T-helper 2 cell treated with Interferon-gamma antibody and Interleukin-4, amounts not matched to agents 5 μg/mL and 100 μg/mL, for 36 hours (primary cell): ENCODE measurements around the gene FUT9.

Source experiments
- DNase-seq: peaks from one replicate; pipeline ENCODE4 v3.0.0; 2021; ENCODE audit warnings: low spot score
- H3K27ac Mint-ChIP-seq: one replicate; pipeline ENCODE4 v1.8.0; 2021; ENCODE audit warnings: mild to moderate bottlenecking, mixed read lengths
- H3K27me3 Mint-ChIP-seq: one replicate; pipeline ENCODE4 v1.8.0; 2021; ENCODE audit warnings: low read depth, mixed read lengths
- H3K36me3 Mint-ChIP-seq: one replicate; pipeline ENCODE4 v1.8.0; 2021; ENCODE audit warnings: low read depth, mixed read lengths
- H3K4me1 Mint-ChIP-seq: one replicate; pipeline ENCODE4 v1.8.0; 2021; ENCODE audit warnings: low read depth, mixed read lengths
- H3K4me3 Mint-ChIP-seq: one replicate; pipeline ENCODE4 v1.8.0; 2022; ENCODE audit warnings: mild to moderate bottlenecking, moderate library complexity, mixed read lengths
- H3K9me3 Mint-ChIP-seq: one replicate; pipeline ENCODE4 v1.8.0; 2021; ENCODE audit warnings: mixed read lengths

Gene FUT9

GRCh38 chr6:96171112-96171511 lies 155.3 kb downstream of the FUT9 start:
- Mint-ChIP-seq H3K36me3 (no peaks in the 10 kb centered on the region), H3K9me3 (no peaks in the 10 kb centered on the region), H3K4me3 (no peak overlapping the region), H3K27ac (no peak overlapping the region), H3K4me1 (no peaks in the 10 kb centered on the region), H3K27me3 (no peaks in the 10 kb centered on the region)
- no peak for DNase-seq

- Mint-ChIP-seq H3K4me3 (no peak overlapping the region), H3K36me3 (no peaks in the 10 kb centered on the region), H3K4me1 (no peaks in the 10 kb centered on the region), H3K9me3 (no peaks in the 10 kb centered on the region), H3K27me3 (no peaks in the 10 kb centered on the region), H3K27ac (no peak overlapping the region)
- DNase-seq, result no peak
These were observed 169.0 kb downstream of the FUT9 start for GRCh38 chr6:96184798-96185197.

GRCh38 chr6:96186094-96186493 lies 170.3 kb downstream of the FUT9 start:
- H3K9me3 Mint-ChIP-seq, result no peaks in the 10 kb centered on the region
- no peak for DNase-seq
- no peaks in the 10 kb centered on the region for H3K4me1 Mint-ChIP-seq
- H3K4me3 Mint-ChIP-seq, result no peak overlapping the region
- no peak overlapping the region for H3K27ac Mint-ChIP-seq
- no peaks in the 10 kb centered on the region for H3K36me3 Mint-ChIP-seq
- no peaks in the 10 kb centered on the region for H3K27me3 Mint-ChIP-seq

- Mint-ChIP-seq H3K36me3 (no peaks in the 10 kb centered on the region), H3K27me3 (no peaks in the 10 kb centered on the region), H3K9me3 (no peaks in the 10 kb centered on the region), H3K27ac (no peak overlapping the region), H3K4me3 (no peak overlapping the region), H3K4me1 (no peaks in the 10 kb centered on the region)
- no peak for DNase-seq
These were observed 170.9 kb downstream of the FUT9 start for GRCh38 chr6:96186516-96187195.

- H3K27ac Mint-ChIP-seq, result no peak overlapping the region
- H3K36me3 Mint-ChIP-seq, result no peaks in the 10 kb centered on the region
- no peak overlapping the region for H3K4me3 Mint-ChIP-seq
These were observed 178.9 kb downstream of the FUT9 start for GRCh38 chr6:96194675-96195074.

GRCh38 chr6:96195272-96195671 lies 179.5 kb downstream of the FUT9 start:
- no peak for DNase-seq
- Mint-ChIP-seq H3K27ac (no peak overlapping the region), H3K9me3 (peaks cover 3% of the 10 kb centered on the region), H3K27me3 (no peaks in the 10 kb centered on the region), H3K4me3 (no peak overlapping the region), H3K36me3 (no peaks in the 10 kb centered on the region), H3K4me1 (no peaks in the 10 kb centered on the region)

More at GRCh38 chr6:96194675-96195074, 178.9 kb downstream of the FUT9 start:
- Mint-ChIP-seq H3K27me3 (no peaks in the 10 kb centered on the region), H3K9me3 (peaks cover 3% of the 10 kb centered on the region), H3K4me1 (no peaks in the 10 kb centered on the region)
- DNase-seq, result no peak

- Mint-ChIP-seq H3K27me3 (no peaks in the 10 kb centered on the region), H3K27ac (no peak overlapping the region), H3K4me1 (no peaks in the 10 kb centered on the region), H3K9me3 (peaks cover 3% of the 10 kb centered on the region), H3K4me3 (no peak overlapping the region), H3K36me3 (no peaks in the 10 kb centered on the region)
- no peak for DNase-seq
These were observed 180.9 kb downstream of the FUT9 start for GRCh38 chr6:96196633-96197032.

GRCh38 chr6:96197241-96197640 lies 181.5 kb downstream of the FUT9 start:
- H3K36me3 Mint-ChIP-seq, result no peaks in the 10 kb centered on the region
- H3K4me3 Mint-ChIP-seq, result no peak overlapping the region
- H3K4me1 Mint-ChIP-seq, result no peaks in the 10 kb centered on the region
- H3K27ac Mint-ChIP-seq, result no peak overlapping the region
- DNase-seq, result no peak
- H3K27me3 Mint-ChIP-seq, result no peaks in the 10 kb centered on the region
- H3K9me3 Mint-ChIP-seq, result peaks cover 3% of the 10 kb centered on the region

- Mint-ChIP-seq H3K27me3 (no peaks in the 10 kb centered on the region), H3K9me3 (no peaks in the 10 kb centered on the region), H3K27ac (no peak overlapping the region), H3K36me3 (no peaks in the 10 kb centered on the region), H3K4me1 (no peaks in the 10 kb centered on the region), H3K4me3 (no peak overlapping the region)
- DNase-seq, result no peak
These were observed 186.8 kb downstream of the FUT9 start for GRCh38 chr6:96202571-96202970.

GRCh38 chr6:96211341-96211740 lies 195.6 kb downstream of the FUT9 start:
- Mint-ChIP-seq H3K27me3 (no peaks in the 10 kb centered on the region), H3K4me1 (no peaks in the 10 kb centered on the region), H3K27ac (no peak overlapping the region), H3K9me3 (no peaks in the 10 kb centered on the region), H3K36me3 (no peaks in the 10 kb centered on the region), H3K4me3 (no peak overlapping the region)
- no peak for DNase-seq

- Mint-ChIP-seq H3K27me3 (no peaks in the 10 kb centered on the region), H3K36me3 (no peaks in the 10 kb centered on the region), H3K27ac (no peak overlapping the region), H3K9me3 (no peaks in the 10 kb centered on the region), H3K4me3 (no peak overlapping the region), H3K4me1 (no peaks in the 10 kb centered on the region)
- no peak for DNase-seq
These were observed 196.3 kb downstream of the FUT9 start for GRCh38 chr6:96212066-96212465.

GRCh38 chr6:96213784-96214183 lies 198.0 kb downstream of the FUT9 start:
- no peak for DNase-seq
- H3K9me3 Mint-ChIP-seq, result no peaks in the 10 kb centered on the region
- H3K36me3 Mint-ChIP-seq, result no peaks in the 10 kb centered on the region
- no peak overlapping the region for H3K4me3 Mint-ChIP-seq
- H3K4me1 Mint-ChIP-seq, result no peaks in the 10 kb centered on the region
- H3K27me3 Mint-ChIP-seq, result no peaks in the 10 kb centered on the region
- no peak overlapping the region for H3K27ac Mint-ChIP-seq

GRCh38 chr6:96223695-96224094 lies 207.9 kb downstream of the FUT9 start:
- no peak for DNase-seq
- H3K27ac Mint-ChIP-seq, result no peak overlapping the region
- no peak overlapping the region for H3K4me3 Mint-ChIP-seq
- no peaks in the 10 kb centered on the region for H3K9me3 Mint-ChIP-seq
- no peaks in the 10 kb centered on the region for H3K27me3 Mint-ChIP-seq
- H3K4me1 Mint-ChIP-seq, result no peaks in the 10 kb centered on the region
- H3K36me3 Mint-ChIP-seq, result no peaks in the 10 kb centered on the region

GRCh38 chr6:96227135-96227534 lies 211.4 kb downstream of the FUT9 start:
- H3K27me3 Mint-ChIP-seq, result no peaks in the 10 kb centered on the region
- H3K4me3 Mint-ChIP-seq, result no peak overlapping the region
- H3K4me1 Mint-ChIP-seq, result no peaks in the 10 kb centered on the region

GRCh38 chr6:96234444-96234843 lies 218.7 kb downstream of the FUT9 start:
- no peak overlapping the region for H3K4me3 Mint-ChIP-seq

More at GRCh38 chr6:96227135-96227534, 211.4 kb downstream of the FUT9 start:
- Mint-ChIP-seq H3K36me3 (no peaks in the 10 kb centered on the region), H3K27ac (no peak overlapping the region), H3K9me3 (no peaks in the 10 kb centered on the region)
- no peak for DNase-seq

More at GRCh38 chr6:96234444-96234843, 218.7 kb downstream of the FUT9 start:
- H3K27ac Mint-ChIP-seq, result no peak overlapping the region
- H3K9me3 Mint-ChIP-seq, result no peaks in the 10 kb centered on the region
- no peaks in the 10 kb centered on the region for H3K4me1 Mint-ChIP-seq
- no peaks in the 10 kb centered on the region for H3K36me3 Mint-ChIP-seq
- no peaks in the 10 kb centered on the region for H3K27me3 Mint-ChIP-seq
- no peak for DNase-seq
